D721Med (cell line): Measurements from ENCODE around the gene APBB3.
A peak's percentile ranks its signal among the peaks of the same experiment; 100 is the strongest.
"Not testable (repeated sequence)": the region's sequence is repeated elsewhere in the genome, so short reads cannot be mapped to it uniquely, and the experiment has no call there.

Experiments used
- DNase-seq: peaks from one replicate; pipeline ENCODE4 v3.0.0; 2011; ENCODE audit warnings: low spot score; ENCODE audit not compliant: insufficient read length
- FAIRE-seq: peaks from 2 replicates; lab custom pipeline; 2011; peaks lifted over from hg19 to GRCh38; lab: Jason Lieb, UNC
- CTCF ChIP-seq: IDR thresholded peaks from 2 replicates; pipeline ENCODE4 v1.5.1; 2012; ENCODE audit warnings: mild to moderate bottlenecking, control low read depth; ENCODE audit not compliant: insufficient read depth; ENCODE audit errors: missing control alignments

APBB3 gene

DNA sequence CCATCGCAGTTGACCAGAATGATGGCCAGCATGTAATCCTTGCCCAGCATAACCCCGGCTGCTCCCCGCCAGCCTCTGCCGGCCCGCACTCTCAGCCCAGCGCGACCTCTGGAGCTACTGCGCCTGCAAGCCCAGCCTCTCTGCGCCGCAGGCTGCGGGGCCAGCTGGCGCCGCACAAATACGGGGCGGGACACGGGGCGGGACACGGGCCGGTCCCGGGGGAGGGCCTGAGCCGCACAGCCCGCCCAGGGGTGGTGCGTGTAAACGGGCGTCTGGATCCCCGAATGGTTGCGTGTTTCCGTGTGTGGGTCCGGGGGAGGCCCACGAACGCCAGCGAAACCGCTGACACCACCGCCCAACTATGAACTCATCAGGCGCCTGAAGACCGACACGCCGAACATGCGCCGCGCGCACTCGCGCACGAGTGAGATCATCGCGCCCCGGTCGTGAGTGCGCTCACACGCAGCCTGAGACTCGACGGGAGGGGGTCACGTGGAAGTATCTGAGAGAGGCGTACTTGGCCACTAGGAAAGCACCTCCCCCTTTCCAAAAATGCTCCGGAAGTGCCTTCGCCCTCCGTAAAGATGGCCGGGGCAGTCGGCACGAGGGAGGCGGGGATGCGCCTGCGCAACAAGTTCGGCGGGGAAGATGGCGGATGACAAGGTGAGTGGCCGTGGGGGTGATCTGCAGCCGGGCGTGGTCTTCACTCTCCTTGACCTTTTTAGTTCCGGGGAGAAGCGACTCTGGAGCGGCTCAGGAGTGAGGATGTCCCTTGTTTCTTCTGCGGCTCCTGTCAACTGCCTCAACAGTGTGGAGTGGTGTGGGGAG, at the start of gene APBB3, which contains the start of gene SLC35A4:
TSS of gene APBB3 (minus strand) at position 403 of the 828 bp plus-strand sequence. CDS start at position 50, 353 bp downstream.
TSS of gene SLC35A4 (plus strand) at position 633 of the 828 bp plus-strand sequence. CDS start 2,342 bp downstream, outside the sequence.
- DNase-seq (peak; percentile 90), FAIRE-seq (no peak)
- TF ChIP-seq CTCF = no peak

DNA sequence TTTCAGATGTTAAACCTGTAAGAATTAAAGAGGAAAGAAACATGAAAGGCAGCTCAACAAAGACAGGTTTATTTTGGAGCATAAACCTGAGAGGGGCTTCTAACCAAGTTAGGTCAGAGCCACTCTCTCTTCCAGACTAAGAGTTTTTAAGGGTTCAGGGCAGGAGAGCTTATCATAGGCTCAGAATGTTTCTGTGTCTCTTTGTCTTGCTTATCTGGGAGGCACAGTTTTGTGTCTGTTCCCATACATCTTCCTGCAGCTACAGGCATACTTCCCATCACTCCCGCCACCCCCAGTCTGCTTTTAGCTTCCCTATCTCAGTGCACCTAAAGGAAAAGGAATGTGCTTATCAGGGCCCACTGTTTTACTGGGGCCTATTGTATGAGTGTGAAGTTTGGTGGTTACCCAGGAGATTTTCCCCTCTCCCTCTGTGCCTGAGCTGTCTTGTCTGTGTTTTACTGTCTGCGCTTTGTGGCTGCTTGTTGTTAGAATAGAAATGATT, 46.7 kb upstream of the APBB3 start:
- no peak for TF ChIP-seq CTCF

DNA sequence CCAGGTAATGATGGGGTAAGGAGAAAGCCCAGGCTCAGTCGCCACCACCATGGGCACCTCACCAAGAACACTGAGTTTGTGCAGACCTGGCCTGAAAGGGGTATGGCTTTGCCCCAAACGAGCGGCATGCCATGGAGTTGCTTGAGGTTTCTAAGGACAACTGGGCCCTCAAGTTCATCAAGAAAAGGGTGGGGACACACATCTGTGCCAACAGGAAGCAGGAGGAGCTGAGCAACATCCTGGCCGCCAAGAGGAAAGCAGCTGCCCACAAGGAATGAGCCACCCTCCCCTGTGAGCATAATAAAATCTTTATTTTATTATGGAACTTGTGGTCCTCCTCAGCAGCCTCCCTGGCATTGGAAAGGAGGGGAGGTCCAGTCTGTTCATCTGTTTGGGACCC, 44.7 kb upstream of the APBB3 start:
- no peak for TF ChIP-seq CTCF
- DNase-seq = no peak
- FAIRE-seq = no peak

More for the DNA sequence above, 46.7 kb upstream of the APBB3 start:
- DNase-seq = no peak
- FAIRE-seq = no peak

GRCh38 chr5:140608722-140609121, 44.3 kb upstream of the APBB3 start:
- no peak for TF ChIP-seq CTCF
- FAIRE-seq (no peak), DNase-seq (no peak)

DNA sequence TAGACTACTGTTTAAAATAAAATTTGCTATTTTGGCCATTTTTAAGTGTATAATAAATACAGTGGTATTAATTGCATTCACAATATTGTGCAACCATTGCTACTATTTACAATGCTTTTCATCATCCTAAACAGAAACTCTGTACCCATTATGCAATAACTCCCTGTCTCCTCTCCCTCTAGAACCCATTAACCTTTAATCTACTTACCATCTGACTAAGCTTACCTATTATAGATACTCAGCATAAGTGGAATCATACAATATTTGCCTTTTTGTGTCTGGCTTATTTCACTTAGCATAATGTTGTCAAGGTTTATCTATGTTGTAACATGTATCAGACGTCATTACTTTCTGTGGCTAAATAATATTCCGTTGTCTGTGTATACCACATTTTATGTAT, 42.6 kb upstream of the APBB3 start:
- FAIRE-seq = peak; percentile 63
- no peak for DNase-seq
- no peak for TF ChIP-seq CTCF

- DNase-seq = no peak
- no peak for FAIRE-seq
- no peak for TF ChIP-seq CTCF
These were observed 41.5 kb upstream of the APBB3 start for GRCh38 chr5:140605879-140606278.

DNA sequence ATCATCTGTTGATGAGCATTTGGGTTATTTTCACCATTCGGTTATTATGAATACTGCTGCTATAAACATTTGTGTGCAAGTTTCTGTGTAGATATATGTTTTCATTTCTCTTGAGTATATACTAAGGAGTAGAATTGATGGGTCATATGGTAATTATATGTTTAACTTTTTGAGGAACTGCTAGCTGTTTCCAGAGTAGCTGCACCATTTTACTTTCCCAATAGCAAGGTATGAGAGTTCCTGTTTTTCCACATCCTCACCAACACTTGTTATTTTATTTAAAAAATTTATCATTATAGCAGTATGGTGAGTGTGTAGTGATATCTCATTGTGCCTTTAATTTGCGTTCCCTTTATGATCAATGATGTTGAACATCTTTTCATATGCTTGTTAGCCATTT, 39.3 kb upstream of the APBB3 start:
- no peak for TF ChIP-seq CTCF
- FAIRE-seq (no peak), DNase-seq (no peak)

GRCh38 chr5:140603446-140603698, 39.0 kb upstream of the APBB3 start:
- DNase-seq, FAIRE-seq: not testable (repeated sequence)
